Astrocyte (in vitro differentiated cells and primary cell): ENCODE results near the gene RDH13.

Source experiments
- EZH2 ChIP-seq: IDR thresholded peaks from 2 replicates; pipeline ENCODE4 v1.6.1; 2012; ENCODE audit warnings: mild to moderate bottlenecking, low read length, inconsistent platforms; ENCODE audit not compliant: insufficient read depth
- TF ChIP-seq, protein P1 (sequence below): IDR thresholded peaks from 2 replicates; pipeline ENCODE4 v1.5.1; 2011; ENCODE audit warnings: low read depth, mild to moderate bottlenecking, inconsistent platforms, low read length, moderate library complexity; ENCODE audit not compliant: insufficient read depth

DNA sequence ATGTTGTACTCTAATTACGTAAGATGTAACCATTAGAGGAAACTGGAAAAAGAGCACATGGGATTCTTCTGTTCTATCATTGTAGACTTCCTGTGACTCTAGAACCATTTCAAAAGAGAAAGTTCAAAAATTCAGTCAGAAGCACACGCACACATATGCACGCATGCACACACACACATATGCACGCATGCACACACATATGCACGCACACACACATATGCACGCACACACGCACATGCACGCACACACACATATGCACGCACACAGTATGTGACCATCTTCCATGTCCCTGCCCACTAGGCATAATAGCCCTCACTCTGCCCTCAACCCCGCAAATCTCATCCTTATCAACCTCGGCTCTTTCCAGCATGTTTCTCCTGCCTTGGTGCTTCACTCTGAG lies 38.8 kb downstream of the RDH13 start:
- TF ChIP-seq, protein P1, sequence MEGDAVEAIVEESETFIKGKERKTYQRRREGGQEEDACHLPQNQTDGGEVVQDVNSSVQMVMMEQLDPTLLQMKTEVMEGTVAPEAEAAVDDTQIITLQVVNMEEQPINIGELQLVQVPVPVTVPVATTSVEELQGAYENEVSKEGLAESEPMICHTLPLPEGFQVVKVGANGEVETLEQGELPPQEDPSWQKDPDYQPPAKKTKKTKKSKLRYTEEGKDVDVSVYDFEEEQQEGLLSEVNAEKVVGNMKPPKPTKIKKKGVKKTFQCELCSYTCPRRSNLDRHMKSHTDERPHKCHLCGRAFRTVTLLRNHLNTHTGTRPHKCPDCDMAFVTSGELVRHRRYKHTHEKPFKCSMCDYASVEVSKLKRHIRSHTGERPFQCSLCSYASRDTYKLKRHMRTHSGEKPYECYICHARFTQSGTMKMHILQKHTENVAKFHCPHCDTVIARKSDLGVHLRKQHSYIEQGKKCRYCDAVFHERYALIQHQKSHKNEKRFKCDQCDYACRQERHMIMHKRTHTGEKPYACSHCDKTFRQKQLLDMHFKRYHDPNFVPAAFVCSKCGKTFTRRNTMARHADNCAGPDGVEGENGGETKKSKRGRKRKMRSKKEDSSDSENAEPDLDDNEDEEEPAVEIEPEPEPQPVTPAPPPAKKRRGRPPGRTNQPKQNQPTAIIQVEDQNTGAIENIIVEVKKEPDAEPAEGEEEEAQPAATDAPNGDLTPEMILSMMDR = no peak
- TF ChIP-seq EZH2 = no peak
